Measurements from ENCODE around the gene NRTN. TPM values are rescaled to one million over a fixed set of nuclear protein-coding genes. Genes with fewer than 3 reads are reported as not detected.

The NRTN gene
- total RNA-seq, 1 donor from 2014 or later: 2.1 TPM

DNA sequence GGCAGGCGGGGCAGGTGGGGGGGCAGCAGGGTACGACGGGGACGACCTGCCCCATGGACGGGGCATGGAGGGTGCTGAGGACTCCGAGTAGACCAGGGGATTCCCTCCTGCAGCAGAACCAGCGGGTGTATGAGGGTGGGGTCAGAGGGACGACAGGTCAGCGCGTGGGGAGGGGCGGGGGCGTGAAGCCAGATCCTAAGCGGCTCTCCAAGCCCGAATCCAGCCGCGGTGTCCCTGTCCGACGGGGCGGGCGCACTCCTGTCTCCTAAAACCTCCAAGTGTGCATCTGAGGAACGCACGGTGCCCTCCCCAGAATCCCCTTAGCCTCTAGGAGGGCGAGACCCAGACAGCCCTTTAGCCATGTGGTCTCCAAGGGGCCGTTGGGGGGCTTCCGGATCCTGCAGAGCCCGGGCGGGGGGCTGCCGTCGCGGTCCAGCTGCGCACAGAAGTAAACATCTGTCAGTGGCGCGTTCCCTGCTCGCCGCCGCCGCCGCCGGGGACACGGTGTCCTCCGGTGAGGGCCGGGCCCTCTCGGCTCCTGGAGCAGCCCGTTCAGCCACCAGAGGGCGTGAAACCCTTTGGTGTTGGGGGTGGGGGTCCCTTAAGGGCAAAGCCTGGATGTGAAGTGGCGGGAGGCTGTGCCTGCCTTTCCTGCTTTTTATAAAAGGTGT is 730 bp downstream of the NRTN start:
- Mint-ChIP-seq H3K4me3 (ENCODE audit: low read depth) (peak overlapping the region; percentile 52), H3K36me3 (ENCODE audit: insufficient read depth) (no peaks in the 10 kb centered on the region), H3K9me3 (ENCODE audit: low read depth) (no peaks in the 10 kb centered on the region), H3K27me3 (peaks cover 35% of the 10 kb centered on the region), H3K4me1 (ENCODE audit: low read depth) (peaks cover 4% of the 10 kb centered on the region), H3K27ac (no peak overlapping the region)
- DNase-seq (ENCODE audit: low spot score, unreplicated experiment): peak; percentile 84
- TF ChIP-seq, protein P1, sequence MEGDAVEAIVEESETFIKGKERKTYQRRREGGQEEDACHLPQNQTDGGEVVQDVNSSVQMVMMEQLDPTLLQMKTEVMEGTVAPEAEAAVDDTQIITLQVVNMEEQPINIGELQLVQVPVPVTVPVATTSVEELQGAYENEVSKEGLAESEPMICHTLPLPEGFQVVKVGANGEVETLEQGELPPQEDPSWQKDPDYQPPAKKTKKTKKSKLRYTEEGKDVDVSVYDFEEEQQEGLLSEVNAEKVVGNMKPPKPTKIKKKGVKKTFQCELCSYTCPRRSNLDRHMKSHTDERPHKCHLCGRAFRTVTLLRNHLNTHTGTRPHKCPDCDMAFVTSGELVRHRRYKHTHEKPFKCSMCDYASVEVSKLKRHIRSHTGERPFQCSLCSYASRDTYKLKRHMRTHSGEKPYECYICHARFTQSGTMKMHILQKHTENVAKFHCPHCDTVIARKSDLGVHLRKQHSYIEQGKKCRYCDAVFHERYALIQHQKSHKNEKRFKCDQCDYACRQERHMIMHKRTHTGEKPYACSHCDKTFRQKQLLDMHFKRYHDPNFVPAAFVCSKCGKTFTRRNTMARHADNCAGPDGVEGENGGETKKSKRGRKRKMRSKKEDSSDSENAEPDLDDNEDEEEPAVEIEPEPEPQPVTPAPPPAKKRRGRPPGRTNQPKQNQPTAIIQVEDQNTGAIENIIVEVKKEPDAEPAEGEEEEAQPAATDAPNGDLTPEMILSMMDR (IDR thresholded peaks at IDR 0.05; ENCODE audit: unreplicated experiment): peak; percentile 80

DNA sequence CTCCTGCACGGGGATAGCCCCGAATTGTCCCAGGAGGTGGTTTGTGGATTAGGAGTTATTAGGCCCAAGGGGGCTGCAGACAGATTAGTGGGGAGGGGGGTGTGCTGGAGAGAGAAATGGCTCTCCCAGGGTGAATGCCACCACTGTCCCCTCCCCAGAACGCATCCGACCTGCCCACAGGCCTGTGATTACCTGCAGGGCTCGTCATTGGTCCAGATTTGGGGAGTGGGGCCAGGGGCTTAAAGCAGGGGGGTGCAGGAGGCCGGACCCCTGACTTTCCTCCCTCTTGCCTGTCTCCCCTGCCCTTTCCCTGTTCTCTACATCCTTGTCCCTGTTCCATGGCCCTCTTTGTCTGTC is 1.2 kb downstream of the NRTN start:
- Mint-ChIP-seq H3K9me3 (ENCODE audit: low read depth) (no peaks in the 10 kb centered on the region), H3K4me3 (ENCODE audit: low read depth) (peak overlapping the region; percentile 52), H3K27me3 (peaks cover 33% of the 10 kb centered on the region), H3K27ac (no peak overlapping the region), H3K4me1 (ENCODE audit: low read depth) (peaks cover 4% of the 10 kb centered on the region), H3K36me3 (ENCODE audit: insufficient read depth) (no peaks in the 10 kb centered on the region)
- no peak for DNase-seq (ENCODE audit: low spot score, unreplicated experiment)
- TF ChIP-seq, protein P1 (IDR thresholded peaks at IDR 0.05; ENCODE audit: unreplicated experiment): no peak

DNA sequence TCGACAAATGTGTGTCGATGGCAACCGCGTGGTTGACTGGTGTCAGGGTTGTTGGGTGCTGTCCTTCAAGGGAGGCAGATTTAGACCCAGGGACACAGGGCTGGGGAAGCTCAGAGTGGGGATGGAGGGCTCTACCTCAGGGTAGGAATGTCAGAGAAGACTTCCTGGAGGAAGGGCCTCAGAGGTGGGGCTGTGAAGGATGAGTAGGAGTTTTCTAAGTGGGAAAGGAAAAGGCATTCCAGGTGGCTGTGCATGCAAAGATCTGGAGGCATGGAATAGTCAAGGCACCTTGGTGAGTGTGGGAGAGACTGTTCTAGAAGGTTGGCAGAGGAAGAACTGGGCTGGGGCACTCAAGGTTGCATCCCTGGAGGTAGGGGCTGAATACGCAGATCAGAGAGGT is 2.0 kb downstream of the NRTN start:
- peaks cover 3% of the 10 kb centered on the region for H3K4me1 Mint-ChIP-seq (ENCODE audit: low read depth)
- no peak for DNase-seq (ENCODE audit: low spot score, unreplicated experiment)
- no peaks in the 10 kb centered on the region for H3K9me3 Mint-ChIP-seq (ENCODE audit: low read depth)
- no peaks in the 10 kb centered on the region for H3K36me3 Mint-ChIP-seq (ENCODE audit: insufficient read depth)
- no peak overlapping the region for H3K27ac Mint-ChIP-seq
- peaks cover 31% of the 10 kb centered on the region for H3K27me3 Mint-ChIP-seq
- no peak overlapping the region for H3K4me3 Mint-ChIP-seq (ENCODE audit: low read depth)
- TF ChIP-seq, protein P1 (IDR thresholded peaks at IDR 0.05; ENCODE audit: unreplicated experiment): no peak

DNA sequence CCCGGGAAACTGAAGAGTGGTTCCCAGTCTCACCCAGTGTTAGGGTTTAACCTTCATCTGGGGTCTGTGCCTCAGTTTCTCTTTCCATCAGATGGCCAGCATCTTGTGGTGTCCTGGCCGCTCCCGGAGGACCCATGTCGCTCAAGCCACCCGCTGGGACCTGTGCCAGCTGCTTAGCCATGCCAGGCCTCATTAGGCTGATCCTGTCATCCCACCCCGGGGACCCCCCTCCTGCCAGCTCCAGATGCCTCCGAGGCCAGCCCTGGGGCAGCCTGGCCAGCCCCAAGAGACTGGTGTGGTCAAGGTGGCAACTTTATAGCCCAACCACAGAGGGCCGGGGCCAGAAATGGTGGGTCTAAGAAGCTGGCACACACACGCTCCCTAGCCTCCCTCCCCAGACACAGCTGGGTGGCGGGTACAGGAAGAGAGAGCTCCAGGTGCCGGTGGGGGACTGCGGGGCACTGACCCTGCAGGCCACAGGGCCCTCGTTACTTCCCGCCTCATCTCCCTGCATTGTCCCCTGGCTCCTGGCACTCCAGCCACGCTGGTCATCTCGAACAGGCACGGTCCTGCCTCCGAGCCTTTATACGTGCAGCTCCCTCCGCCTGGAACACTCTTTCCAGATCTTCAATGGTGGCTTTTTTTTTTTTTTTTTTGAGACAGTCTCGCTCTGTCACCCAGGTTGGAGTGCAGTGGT is 3.4 kb downstream of the NRTN start:
- no peak overlapping the region for H3K27ac Mint-ChIP-seq
- no peak for DNase-seq (ENCODE audit: low spot score, unreplicated experiment)
- H3K4me3 Mint-ChIP-seq (ENCODE audit: low read depth): no peak overlapping the region

DNA sequence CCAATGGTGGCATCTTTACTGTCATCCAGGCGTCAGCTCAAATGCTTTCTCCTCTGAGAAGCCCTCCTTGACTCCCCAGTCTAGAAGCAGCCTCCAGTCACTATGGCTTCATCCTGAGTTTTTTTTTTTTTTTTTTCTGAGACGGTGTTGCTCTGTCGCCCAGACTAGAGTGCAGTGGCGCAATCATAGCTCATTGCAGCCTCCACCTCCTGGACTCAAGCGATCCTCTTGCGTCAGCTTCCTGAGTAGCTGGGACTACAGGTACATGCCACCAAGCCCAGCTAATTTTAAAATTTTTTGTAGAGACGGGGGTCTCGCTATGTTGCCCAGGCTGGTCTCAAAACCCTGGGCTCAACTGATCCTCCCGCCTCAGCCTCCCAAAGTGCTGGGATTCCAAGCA is 4.2 kb downstream of the NRTN start:
- Mint-ChIP-seq H3K36me3 (ENCODE audit: insufficient read depth) (no peaks in the 10 kb centered on the region), H3K4me1 (ENCODE audit: low read depth) (peaks cover 3% of the 10 kb centered on the region), H3K27me3 (peaks cover 18% of the 10 kb centered on the region), H3K27ac (no peak overlapping the region), H3K4me3 (ENCODE audit: low read depth) (no peak overlapping the region), H3K9me3 (ENCODE audit: low read depth) (no peaks in the 10 kb centered on the region)
- DNase-seq (ENCODE audit: low spot score, unreplicated experiment): no peak
- TF ChIP-seq, protein P1 (IDR thresholded peaks at IDR 0.05; ENCODE audit: unreplicated experiment): no peak

More for the DNA sequence above, 3.4 kb downstream of the NRTN start:
- Mint-ChIP-seq H3K27me3 (peaks cover 23% of the 10 kb centered on the region), H3K36me3 (ENCODE audit: insufficient read depth) (no peaks in the 10 kb centered on the region), H3K9me3 (ENCODE audit: low read depth) (no peaks in the 10 kb centered on the region), H3K4me1 (ENCODE audit: low read depth) (peaks cover 3% of the 10 kb centered on the region)
- TF ChIP-seq, protein P1 (IDR thresholded peaks at IDR 0.05; ENCODE audit: unreplicated experiment): no peak
